Endothelial cell of umbilical vein (primary cell): ENCODE results near the gene FARP2.

ENCODE experiments used
- EZH2 ChIP-seq: IDR thresholded peaks from 2 replicates; pipeline ENCODE4 v1.6.1; 2012; ENCODE audit warnings: borderline replicate concordance, low read depth, mild to moderate bottlenecking, moderate library complexity, low read length, inconsistent platforms; ENCODE audit not compliant: severe bottlenecking
- GATA2 ChIP-seq: IDR thresholded peaks from 2 replicates; pipeline ENCODE4 v1.7.0; 2011; ENCODE audit warnings: low read depth, mild to moderate bottlenecking, moderate library complexity, mixed read lengths, low read length; ENCODE audit not compliant: insufficient read length, insufficient read depth
- POLR2AphosphoS5 ChIP-seq: IDR thresholded peaks from 2 replicates; pipeline ENCODE4 v1.6.1; 2012; ENCODE audit warnings: low read depth, mild to moderate bottlenecking, control low read depth, low read length, moderate library complexity; ENCODE audit not compliant: insufficient read depth
- TF ChIP-seq, protein P1 (sequence below): IDR thresholded peaks from 2 replicates; pipeline ENCODE4 v1.6.1; 2011; ENCODE audit not compliant: insufficient read depth, insufficient read length
- TF ChIP-seq, protein P2 (sequence below), 2 donors: IDR thresholded peaks; 1 replicate in 1 of 2; 2 replicates in 1 of 2; pipeline ENCODE4 v1.5.1; 2011; ENCODE audit warnings: low read length in 2 of 2, mild to moderate bottlenecking in 2 of 2, moderate library complexity in 2 of 2, control low read depth in 1 of 2, inconsistent platforms in 1 of 2, low read depth in 1 of 2; ENCODE audit not compliant: insufficient read depth in 1 of 2; ENCODE audit errors: extremely low read depth in 1 of 2

DNA sequence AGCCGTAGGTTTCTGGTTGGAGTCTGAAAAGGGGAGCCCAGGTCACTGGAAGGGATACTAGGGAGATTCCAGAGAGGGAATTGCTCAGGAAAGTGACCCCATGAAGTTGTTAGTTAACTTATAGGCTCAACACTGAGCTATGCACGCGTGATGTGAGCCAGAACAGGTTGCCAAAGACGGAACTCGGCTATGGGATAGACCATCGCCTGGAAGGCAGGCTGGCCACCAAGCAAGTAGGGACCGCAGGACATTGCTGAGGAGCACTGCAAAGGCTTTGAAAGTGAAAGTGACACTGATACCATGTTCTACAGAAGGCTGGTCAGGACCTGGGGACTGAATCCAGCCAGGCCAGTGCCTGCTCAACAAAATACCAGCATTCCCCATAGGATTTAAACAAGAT is 7.3 kb downstream of the FARP2 start:
- TF ChIP-seq, protein P1, sequence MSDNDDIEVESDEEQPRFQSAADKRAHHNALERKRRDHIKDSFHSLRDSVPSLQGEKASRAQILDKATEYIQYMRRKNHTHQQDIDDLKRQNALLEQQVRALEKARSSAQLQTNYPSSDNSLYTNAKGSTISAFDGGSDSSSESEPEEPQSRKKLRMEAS = no peak
- TF ChIP-seq, protein P2, sequence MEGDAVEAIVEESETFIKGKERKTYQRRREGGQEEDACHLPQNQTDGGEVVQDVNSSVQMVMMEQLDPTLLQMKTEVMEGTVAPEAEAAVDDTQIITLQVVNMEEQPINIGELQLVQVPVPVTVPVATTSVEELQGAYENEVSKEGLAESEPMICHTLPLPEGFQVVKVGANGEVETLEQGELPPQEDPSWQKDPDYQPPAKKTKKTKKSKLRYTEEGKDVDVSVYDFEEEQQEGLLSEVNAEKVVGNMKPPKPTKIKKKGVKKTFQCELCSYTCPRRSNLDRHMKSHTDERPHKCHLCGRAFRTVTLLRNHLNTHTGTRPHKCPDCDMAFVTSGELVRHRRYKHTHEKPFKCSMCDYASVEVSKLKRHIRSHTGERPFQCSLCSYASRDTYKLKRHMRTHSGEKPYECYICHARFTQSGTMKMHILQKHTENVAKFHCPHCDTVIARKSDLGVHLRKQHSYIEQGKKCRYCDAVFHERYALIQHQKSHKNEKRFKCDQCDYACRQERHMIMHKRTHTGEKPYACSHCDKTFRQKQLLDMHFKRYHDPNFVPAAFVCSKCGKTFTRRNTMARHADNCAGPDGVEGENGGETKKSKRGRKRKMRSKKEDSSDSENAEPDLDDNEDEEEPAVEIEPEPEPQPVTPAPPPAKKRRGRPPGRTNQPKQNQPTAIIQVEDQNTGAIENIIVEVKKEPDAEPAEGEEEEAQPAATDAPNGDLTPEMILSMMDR (IDR thresholded peaks at IDR 0.05; ENCODE audit: extremely low read depth in 1 of 2, insufficient read depth in 1 of 2, low read depth in 1 of 2, low read length in 2 of 2) = no peak
- TF ChIP-seq EZH2 (no peak), GATA2 (no peak), POLR2AphosphoS5 (no peak)
